22Rv1 (cell line): ENCODE data around the gene NAV2.

Experiments
- H3K27ac ChIP-seq: fragments of 450-650 bp; 2 replicates; pipeline ENCODE4 v1.5.1; 2017
- ZFX ChIP-seq: fragments of 450-650 bp; IDR thresholded peaks from 2 replicates; pipeline ENCODE4 v1.6.1; 2017; ENCODE audit warnings: antibody characterized with exemption, borderline replicate concordance
- TF ChIP-seq, protein P1 (sequence below): fragments of 450-650 bp; IDR thresholded peaks from 2 replicates; pipeline ENCODE4 v1.5.1; 2017; ENCODE audit warnings: mild to moderate bottlenecking

The NAV2 gene

DNA sequence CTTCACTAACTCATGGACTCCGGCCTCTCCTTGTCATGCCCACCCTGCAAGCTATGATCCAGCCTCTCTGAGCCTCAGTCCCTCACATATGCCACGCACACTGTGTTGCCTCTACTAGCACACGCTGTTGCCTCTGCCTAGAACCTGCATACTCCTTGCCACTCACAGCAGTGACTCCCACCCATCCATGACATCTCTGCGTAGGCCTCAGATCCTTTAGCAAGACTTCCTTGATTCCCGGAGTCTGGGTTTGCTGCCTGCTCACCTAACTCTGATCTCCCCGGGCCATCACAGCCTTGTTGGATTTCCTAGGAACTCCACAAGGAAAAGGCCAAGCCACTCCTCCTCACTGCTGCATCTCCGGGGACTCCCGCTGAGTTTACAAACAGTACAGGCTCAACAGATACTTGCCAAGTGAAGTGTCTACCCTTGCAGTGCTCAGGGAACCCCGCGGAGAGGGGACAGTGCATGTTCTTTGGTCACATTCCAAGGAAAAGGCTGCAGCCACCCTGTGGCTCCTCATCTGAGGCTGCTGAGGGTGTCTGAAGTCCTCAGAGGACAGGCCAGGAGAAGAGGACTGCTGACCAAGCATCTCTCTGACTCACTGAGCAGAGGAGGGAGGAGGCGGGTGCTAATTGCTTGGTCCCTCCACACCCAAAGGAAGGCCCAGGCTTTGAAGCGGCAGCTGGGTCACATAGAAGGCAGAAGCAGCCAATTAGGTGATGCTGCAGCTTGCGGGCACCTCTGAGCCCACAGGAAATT, 42.4 kb upstream of the NAV2 start:
- TF ChIP-seq ZFX = no peak
- TF ChIP-seq, protein P1, sequence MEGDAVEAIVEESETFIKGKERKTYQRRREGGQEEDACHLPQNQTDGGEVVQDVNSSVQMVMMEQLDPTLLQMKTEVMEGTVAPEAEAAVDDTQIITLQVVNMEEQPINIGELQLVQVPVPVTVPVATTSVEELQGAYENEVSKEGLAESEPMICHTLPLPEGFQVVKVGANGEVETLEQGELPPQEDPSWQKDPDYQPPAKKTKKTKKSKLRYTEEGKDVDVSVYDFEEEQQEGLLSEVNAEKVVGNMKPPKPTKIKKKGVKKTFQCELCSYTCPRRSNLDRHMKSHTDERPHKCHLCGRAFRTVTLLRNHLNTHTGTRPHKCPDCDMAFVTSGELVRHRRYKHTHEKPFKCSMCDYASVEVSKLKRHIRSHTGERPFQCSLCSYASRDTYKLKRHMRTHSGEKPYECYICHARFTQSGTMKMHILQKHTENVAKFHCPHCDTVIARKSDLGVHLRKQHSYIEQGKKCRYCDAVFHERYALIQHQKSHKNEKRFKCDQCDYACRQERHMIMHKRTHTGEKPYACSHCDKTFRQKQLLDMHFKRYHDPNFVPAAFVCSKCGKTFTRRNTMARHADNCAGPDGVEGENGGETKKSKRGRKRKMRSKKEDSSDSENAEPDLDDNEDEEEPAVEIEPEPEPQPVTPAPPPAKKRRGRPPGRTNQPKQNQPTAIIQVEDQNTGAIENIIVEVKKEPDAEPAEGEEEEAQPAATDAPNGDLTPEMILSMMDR = no peak
- no peak overlapping the region for H3K27ac ChIP-seq

DNA sequence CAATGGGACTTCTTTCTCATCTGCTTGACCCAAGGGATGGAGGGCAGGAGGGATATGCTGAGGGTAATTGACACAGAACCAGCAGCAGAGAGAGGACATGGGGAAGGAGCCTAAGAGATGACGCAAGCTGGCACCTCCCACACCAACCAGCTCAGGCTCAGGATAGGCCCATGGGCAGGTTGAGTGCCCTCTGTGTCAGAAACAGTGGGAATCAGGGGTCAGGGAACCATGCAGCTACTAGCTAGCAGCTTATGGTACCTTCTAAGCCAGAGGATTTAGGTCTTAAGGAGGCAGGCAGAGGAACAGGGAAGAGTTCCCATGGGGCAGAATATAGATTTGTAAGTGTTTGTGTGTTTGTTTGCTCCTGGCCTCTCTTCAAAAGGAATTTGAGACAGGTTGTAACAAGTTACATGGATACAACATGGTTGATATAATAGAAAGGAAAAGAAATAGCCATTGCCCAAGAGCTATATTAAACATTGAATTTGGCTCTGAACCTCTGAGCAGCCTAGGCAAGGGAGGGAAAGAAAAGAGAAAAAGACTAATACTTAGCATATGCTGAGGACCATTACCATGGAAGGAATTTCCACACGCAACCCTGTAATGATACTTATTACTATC, 39.9 kb upstream of the NAV2 start:
- TF ChIP-seq, protein P1 = no peak
- TF ChIP-seq ZFX = no peak

DNA sequence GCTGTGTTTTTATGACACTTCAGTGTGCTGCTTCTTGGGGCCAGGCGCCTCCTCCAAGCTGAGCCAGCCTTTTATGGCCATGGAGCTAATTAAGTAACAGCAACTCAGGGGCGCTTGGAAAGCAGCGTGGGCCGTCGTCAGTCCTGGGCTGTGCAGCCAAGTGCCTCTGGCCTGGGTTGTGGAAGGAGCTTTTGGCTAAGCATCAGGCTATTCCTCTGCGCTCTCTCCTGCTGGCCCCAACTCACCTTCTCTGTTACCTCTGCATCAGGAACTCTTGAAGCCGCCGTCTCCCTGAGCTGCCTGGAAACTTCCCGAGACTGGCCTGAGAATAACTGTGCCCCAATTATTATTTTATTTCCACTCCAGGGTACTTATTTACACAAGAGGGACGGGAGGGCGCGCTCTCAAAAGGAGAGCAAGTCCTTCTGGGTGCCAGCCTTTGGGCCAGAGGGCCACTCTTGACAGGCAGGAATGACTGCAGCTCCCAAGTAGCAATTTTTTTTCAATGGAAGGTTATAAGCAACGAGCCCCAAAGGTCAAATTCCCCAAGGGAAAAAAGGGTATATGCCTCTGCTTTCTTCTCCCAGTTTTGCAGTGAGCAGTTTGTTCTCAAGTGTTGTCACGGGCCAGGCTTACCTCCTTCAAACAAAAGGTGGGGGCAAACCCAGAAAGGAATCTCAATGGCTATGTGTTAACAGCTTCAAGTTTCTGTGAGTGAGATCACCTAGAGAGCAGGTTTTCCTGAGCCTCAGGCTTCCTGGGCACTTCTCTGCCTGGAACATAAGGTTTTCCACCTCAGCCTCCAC, 38.5 kb upstream of the NAV2 start:
- no peak overlapping the region for H3K27ac ChIP-seq
- TF ChIP-seq ZFX = no peak
- TF ChIP-seq, protein P1 = no peak

More for the DNA sequence above, 39.9 kb upstream of the NAV2 start:
- H3K27ac ChIP-seq = no peak overlapping the region

DNA sequence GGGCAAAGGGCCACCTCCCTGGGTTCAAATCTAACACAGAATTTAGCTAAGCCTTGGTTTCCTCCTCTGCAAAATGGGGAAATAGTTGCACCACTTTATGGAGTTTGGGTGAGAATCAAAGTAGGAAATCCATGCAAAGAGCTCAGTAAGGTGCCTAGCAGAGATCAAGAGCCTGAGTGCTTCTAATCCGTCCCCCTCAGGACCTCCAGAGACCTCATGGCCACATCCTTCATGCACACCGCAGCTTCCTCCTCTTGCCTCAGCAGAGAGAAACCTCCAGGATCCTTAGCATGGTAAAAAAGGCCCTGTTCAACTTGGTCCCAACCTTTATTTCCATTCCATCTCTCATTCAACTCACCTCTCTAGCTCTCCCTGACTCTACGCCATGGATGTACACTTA, 37.8 kb upstream of the NAV2 start:
- TF ChIP-seq, protein P1 = no peak
- no peak for TF ChIP-seq ZFX
- no peak overlapping the region for H3K27ac ChIP-seq

DNA sequence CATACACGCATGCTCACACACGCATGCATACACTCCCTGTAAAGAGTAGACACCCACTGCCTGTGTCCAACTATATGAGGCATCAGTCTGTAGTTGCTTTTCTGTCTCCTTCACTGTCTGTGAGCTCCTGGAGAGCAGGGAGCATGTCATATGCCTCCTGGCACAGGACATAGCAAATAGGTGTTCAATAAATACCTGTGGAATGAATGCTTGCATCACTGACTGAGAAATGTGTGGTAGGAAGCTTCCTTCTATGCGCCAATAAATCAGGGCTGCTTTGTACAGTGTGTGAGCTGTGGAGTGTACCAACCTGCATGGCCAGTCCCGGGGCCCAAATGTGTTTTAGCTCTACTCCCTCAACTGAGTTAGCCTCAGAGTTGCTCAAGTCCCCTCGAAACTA, 37.2 kb upstream of the NAV2 start:
- TF ChIP-seq, protein P1 = no peak
- no peak for TF ChIP-seq ZFX
- no peak overlapping the region for H3K27ac ChIP-seq

DNA sequence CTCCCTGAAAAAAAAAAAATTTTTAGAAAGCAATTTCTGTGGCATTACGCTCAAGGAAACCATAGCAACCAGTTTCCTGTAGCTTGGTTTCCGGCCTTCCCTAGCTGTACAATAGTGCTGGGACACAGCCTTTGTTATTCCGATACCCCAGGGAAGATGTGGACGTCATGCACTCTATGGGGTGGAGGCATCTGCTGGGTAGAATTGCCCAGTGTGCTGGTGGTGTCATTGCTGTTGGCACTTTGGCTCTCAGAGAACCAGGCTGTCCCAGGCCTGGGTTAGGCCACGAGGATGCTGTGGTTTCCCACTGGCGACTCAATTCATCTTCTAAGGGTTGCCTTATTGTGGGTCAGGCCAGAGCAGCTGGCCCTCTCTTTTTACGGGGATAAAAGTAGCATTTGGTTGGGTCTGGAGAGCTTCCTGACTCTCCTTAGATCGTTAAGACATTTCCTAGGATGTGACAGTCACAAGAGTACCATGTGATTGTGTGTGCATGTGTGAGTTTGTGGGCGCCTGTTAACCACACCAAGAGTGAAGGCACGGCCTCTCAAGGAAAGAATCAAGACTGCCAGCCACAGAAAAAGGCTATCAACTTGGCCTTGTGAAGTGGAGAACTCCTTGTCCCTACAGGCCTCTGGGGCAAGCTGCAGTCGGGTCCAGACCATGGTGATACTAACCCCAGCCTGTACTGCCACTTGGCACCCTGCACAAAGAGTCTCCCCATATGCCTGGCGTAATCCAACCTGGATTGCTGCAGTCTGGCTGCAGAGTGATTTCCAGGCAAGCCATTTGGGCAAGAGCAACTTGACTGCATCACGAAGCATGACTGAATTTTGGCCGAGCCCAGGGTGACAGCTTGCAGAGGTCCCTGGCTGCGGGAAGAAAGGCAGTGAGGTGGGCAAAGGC, 35.9 kb upstream of the NAV2 start:
- H3K27ac ChIP-seq = no peak overlapping the region
- TF ChIP-seq, protein P1 = no peak
- TF ChIP-seq ZFX = no peak
